ENCODE data around the gene TMEM242. TPM values are rescaled to one million over a fixed set of nuclear protein-coding genes. Genes with fewer than 3 reads are reported as not detected.

The TMEM242 gene
- total RNA-seq, 3 donors from 2014 or later = 10.0 to 14.1 (median 13.4) TPM

DNA sequence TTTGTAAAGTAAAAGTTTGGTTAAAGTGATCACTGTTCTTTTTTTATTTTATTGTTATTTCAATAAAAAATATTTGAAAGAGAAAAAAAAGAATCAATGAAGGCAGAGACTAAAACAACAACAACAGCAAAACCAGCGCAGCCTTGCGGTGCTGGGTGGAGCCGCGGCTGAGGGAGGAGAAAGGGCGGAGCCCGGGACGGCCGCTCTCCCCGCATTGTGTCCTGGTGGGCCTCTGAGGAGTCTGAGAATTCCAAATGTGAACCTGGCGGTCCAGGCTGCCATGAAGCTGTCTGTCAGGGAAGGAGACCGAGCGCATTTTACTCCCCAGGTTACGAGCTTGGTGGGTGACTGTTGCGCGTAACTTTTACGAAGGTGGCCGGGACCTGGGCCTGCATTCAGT lies 43.2 kb downstream of the TMEM242 start:
- Histone ChIP-seq H3K36me3 (ENCODE audit: low read depth) (no peaks in the 10 kb centered on the region), H3K9me3 (no peaks in the 10 kb centered on the region), H3K4me1 (ENCODE audit: low read depth) (no peaks in the 10 kb centered on the region), H3K4me3 (no peak overlapping the region)
- no peak for DNase-seq
- no peak for TF ChIP-seq CTCF (IDR thresholded peaks at IDR 0.05)
- intact Hi-C loops (cut with DNase I, micrococcal nuclease) = no loop called here
- ATAC-seq = no peak

DNA sequence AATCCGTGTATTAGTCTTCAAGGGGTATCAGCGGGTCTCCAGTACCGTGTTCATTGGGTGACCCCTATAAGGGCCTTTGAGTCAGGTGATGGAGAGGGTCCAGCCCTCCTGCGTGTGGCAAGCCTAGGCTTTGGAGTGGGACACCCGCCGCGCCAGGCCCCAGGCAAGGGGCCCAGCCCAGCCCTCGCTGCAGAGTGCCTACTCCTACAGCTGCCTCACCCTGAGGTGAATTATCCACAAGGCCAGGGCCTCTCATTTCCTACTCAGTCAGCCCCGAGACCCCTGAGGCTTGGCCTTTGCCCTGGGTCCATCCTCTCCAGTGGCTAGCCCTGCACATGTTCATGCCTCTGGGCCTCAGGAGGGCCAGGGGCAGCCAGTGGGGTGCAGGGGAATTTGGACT lies 45.1 kb downstream of the TMEM242 start:
- ATAC-seq (no peak), DNase-seq (no peak)
- Histone ChIP-seq H3K36me3 (ENCODE audit: low read depth) (no peaks in the 10 kb centered on the region), H3K4me1 (ENCODE audit: low read depth) (no peaks in the 10 kb centered on the region), H3K9me3 (no peaks in the 10 kb centered on the region), H3K4me3 (no peak overlapping the region)
- intact Hi-C loops (cut with DNase I, micrococcal nuclease) = no loop called here
- TF ChIP-seq CTCF (IDR thresholded peaks at IDR 0.05) = no peak

DNA sequence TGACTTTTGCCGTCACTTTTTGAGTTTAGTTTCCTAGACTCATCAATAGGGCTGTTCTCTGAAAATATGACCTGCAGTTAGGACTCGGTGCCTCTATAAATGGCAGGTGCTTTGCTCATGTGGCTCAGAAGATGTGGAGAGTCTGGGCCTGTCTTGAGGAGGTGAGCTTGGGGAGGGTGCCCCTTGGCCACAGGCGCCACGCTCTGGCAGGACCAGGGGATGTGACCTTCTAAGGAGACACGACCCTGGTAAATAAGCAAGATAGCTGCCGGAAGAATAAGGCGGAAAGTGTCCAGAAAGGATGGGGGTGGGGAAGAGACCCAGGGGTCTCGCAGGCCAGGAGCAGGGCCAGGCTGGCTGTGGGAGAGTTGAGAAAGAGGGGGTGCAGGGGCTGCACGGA lies 46.6 kb downstream of the TMEM242 start:
- no peak for DNase-seq
- H3K9me3 ChIP-seq = no peaks in the 10 kb centered on the region
- intact Hi-C loops (cut with DNase I, micrococcal nuclease) = no loop called here
- TF ChIP-seq CTCF (IDR thresholded peaks at IDR 0.05) = no peak
- H3K36me3 ChIP-seq (ENCODE audit: low read depth) = no peaks in the 10 kb centered on the region
- H3K4me1 ChIP-seq (ENCODE audit: low read depth) = no peaks in the 10 kb centered on the region
- no peak overlapping the region for H3K4me3 ChIP-seq
- ATAC-seq = no peak

GRCh38 chr6:157276134-157276532 lies 47.2 kb downstream of the TMEM242 start:
- no peak for DNase-seq
- intact Hi-C loops (cut with DNase I, micrococcal nuclease) = no loop called here
- no peaks in the 10 kb centered on the region for H3K36me3 ChIP-seq (ENCODE audit: low read depth)
- no peak overlapping the region for H3K4me3 ChIP-seq
- no peaks in the 10 kb centered on the region for H3K4me1 ChIP-seq (ENCODE audit: low read depth)
- no peak for ATAC-seq
- TF ChIP-seq CTCF (IDR thresholded peaks at IDR 0.05) = no peak
- H3K9me3 ChIP-seq = no peaks in the 10 kb centered on the region

DNA sequence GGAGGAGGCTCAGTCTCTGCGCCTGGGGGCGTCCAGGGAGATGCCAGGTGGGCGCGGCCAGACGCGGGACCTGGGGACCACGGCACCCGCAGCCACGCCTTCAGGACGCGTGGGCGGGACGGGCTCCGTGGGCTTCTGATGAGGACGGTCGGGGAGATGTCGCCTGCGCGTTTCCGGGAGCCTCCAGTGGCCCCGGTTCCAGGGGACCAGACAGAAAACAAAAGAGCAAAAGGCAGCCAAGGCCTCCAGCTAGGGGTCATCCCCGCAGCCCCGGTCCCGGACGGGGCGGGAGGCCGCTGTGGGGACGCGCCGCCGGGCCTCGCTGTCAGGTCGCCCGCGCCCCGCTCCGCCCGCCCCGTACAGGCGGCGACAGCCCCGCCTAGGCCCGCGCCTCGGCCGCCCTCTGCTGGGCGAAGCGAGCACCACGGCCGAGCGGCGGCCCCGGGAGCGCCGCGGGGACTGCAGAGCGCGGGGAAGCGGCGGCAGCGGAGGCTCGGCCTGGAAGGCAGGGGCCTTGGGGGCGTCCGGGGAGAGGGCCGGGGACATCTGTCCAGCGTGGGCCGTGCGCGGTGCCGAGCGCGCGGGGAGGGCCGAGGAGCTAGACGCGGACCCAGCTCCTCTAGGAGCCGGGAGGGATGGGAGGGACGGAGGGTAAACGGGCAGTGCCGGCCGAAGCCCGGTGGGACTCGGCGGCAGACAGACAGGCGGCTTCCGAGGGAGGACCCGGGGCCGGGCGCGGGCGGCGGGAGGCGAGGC lies 48.7 kb downstream of the TMEM242 start:
- H3K4me1 ChIP-seq (ENCODE audit: low read depth) = no peaks in the 10 kb centered on the region
- ATAC-seq (peak; percentile 98), DNase-seq (peak; percentile 75 to 90 (median 88))
- intact Hi-C loops (cut with DNase I, micrococcal nuclease) = no loop called here
- no peaks in the 10 kb centered on the region for H3K9me3 ChIP-seq
- TF ChIP-seq CTCF (IDR thresholded peaks at IDR 0.05) = peak; percentile 97
- H3K36me3 ChIP-seq (ENCODE audit: low read depth) = no peaks in the 10 kb centered on the region
- H3K4me3 ChIP-seq = peak overlapping the region; percentile 22

Measured in mucosa of descending colon (tissue), 3 donors.